ENCODE results near the gene RBBP5.

- no peak for TF ChIP-seq POLR2A (IDR thresholded peaks at IDR 0.05)
- no peak for TF ChIP-seq CTCF (IDR thresholded peaks at IDR 0.05)
Observed at GRCh38 chr1:205037539-205037938, 84.2 kb downstream of the RBBP5 start.
